ENCODE results near the gene TRAPPC12.
"Not testable (repeated sequence)": the region's sequence is repeated elsewhere in the genome, so short reads cannot be mapped to it uniquely, and the experiment has no call there.

TRAPPC12 gene

GRCh38 chr2:3433776-3434400 is 54.4 kb downstream of the TRAPPC12 start:
- no peak for DNase-seq

GRCh38 chr2:3434654-3435053 is 55.2 kb downstream of the TRAPPC12 start:
- no peak for DNase-seq

GRCh38 chr2:3435445-3435844 is 56.0 kb downstream of the TRAPPC12 start:
- DNase-seq: no peak

GRCh38 chr2:3440477-3440876 is 61.0 kb downstream of the TRAPPC12 start:
- no peak for DNase-seq

GRCh38 chr2:3441465-3441864 is 62.0 kb downstream of the TRAPPC12 start:
- no peak for DNase-seq

GRCh38 chr2:3442185-3442584 is 62.7 kb downstream of the TRAPPC12 start:
- DNase-seq: no peak

GRCh38 chr2:3443083-3443482 is 63.6 kb downstream of the TRAPPC12 start:
- DNase-seq: no peak

GRCh38 chr2:3443506-3444084 is 64.1 kb downstream of the TRAPPC12 start:
- DNase-seq: no peak

GRCh38 chr2:3445891-3446290 is 66.4 kb downstream of the TRAPPC12 start:
- DNase-seq: no peak

- DNase-seq: no peak
These were observed 66.9 kb downstream of the TRAPPC12 start for GRCh38 chr2:3446381-3446780.

- DNase-seq: not testable (repeated sequence)
These were observed 67.7 kb downstream of the TRAPPC12 start for GRCh38 chr2:3447186-3447585.

- no peak for DNase-seq
These were observed 68.4 kb downstream of the TRAPPC12 start for GRCh38 chr2:3447789-3448317.

GRCh38 chr2:3448441-3448911 is 69.0 kb downstream of the TRAPPC12 start:
- not testable (repeated sequence) for DNase-seq

GRCh38 chr2:3449086-3449485 is 69.6 kb downstream of the TRAPPC12 start:
- no peak for DNase-seq

GRCh38 chr2:3449936-3450335 is 70.4 kb downstream of the TRAPPC12 start:
- no peak for DNase-seq

- DNase-seq: no peak
These were observed 71.0 kb downstream of the TRAPPC12 start for GRCh38 chr2:3450385-3451010.

GRCh38 chr2:3451169-3451568 is 71.7 kb downstream of the TRAPPC12 start:
- no peak for DNase-seq

GRCh38 chr2:3451926-3452671 is 72.6 kb downstream of the TRAPPC12 start:
- no peak for DNase-seq

GRCh38 chr2:3453190-3453999 is 73.9 kb downstream of the TRAPPC12 start:
- DNase-seq: no peak

GRCh38 chr2:3454005-3454404 is 74.5 kb downstream of the TRAPPC12 start:
- not testable (repeated sequence) for DNase-seq

- DNase-seq: no peak
These were observed 75.3 kb downstream of the TRAPPC12 start for GRCh38 chr2:3454802-3455201.

GRCh38 chr2:3456125-3456524 is 76.6 kb downstream of the TRAPPC12 start:
- DNase-seq: no peak

Measured in midbrain (tissue), 1 donor.